Amniotic epithelial cell (primary cell): ENCODE data around the gene IRF2BPL.
A peak's percentile ranks its signal among the peaks of the same experiment; 100 is the strongest.

Experiments
- DNase-seq: peaks from one replicate; pipeline ENCODE4 v3.0.0-alpha.2; 2010; ENCODE audit warnings: low read depth

IRF2BPL gene

DNA sequence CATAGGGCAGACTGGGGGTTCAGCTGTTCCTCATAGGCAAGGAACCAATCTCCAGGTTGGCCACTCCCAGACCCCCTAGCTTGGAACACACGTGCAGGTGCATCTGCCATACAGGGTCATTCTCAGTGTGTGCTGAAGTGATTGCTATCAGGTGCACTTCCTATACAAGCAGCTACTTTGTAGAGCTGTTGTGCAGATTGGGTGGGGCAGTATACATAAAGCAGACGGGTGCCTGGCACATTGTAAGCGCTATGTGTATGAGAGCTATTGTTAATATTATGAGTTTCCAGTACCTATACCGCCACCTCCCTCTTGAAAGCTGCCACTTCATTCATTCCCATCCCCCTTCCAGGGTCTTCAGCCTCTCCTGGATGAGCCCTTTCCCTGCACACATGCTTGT lies 17.3 kb downstream of the IRF2BPL start:
- DNase-seq: no peak

GRCh38 chr14:77009014-77009413 lies 19.5 kb downstream of the IRF2BPL start:
- no peak for DNase-seq

DNA sequence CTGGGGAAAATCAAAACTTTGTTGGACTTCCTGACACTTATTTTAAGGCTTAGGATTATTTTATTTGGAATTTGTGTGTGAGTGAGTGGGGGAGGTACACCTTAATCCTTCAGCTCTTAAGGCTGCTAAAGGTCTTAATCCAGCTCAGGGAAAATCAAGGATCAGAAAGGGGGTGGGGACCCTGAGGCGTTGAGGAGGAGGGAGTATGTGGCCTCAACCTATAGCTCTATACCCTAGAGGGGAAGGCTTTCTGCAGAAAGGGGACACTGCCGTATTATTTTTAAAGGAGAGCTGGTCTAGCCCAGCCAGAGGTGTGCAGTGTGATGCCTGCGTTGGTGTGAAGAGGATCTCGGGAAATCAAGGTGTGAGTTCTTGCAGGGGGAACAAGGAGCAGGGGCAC lies 20.0 kb downstream of the IRF2BPL start:
- DNase-seq: no peak

- DNase-seq: no peak
Observed at GRCh38 chr14:77007975-77008421, 20.5 kb downstream of the IRF2BPL start.

DNA sequence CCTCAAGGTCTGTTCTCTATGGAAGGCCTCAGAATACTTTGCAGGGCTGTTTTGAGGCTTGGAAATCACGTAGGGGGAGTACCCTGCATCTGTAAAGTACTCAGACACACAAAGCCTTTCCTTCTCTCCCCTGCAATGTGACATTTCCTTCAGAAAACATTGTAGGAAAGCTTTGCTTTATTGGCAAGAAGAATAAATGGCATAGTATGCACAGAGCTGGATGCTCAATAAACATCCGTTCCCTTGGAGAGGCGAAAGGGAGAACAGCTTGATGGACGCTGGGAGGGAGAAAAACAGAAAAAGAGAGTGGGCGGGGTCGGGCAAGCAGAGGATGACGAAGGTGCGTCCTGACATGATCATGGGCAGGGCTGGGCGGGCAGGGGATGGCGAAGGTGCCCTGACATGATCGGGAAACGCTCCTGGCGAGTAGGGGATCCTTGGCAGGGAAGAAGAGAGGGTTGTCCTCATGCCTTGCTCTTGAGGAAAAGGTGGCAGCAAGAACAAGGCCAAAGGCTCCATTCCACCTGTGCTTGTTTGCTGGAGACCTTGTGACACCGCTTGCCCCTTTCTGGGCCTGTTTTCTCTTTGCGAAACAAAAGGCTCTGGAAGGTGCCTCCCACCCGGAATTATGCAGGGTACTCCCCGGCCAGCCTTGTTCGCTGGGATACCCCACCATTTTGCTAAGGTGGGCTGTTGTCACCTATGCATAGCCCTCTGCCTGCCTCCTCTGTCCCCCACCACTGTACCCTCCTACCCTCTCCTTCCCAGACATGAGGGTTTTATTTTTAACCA lies 21.1 kb downstream of the IRF2BPL start:
- no peak for DNase-seq

DNA sequence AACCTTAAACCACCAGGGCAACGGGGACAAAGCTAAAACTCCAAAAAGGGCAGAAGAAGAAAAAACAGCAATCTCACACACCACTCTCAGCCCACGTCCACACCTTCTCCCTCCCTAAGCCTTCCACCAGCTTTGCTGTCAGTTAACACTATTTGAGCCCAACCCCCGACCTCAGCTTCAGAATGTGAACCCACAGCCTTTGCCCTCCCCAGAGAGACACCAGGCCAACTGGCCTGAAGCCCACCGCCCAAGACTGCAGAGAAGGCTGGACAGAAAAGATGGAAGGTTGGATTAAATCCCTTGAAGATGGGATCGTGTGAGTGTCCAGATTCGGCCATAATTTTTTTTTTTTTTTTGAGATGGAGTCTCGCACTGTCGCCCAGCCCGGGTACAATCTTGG lies 22.4 kb downstream of the IRF2BPL start:
- DNase-seq: no peak

- no peak for DNase-seq
Observed at GRCh38 chr14:77005559-77005958, 22.9 kb downstream of the IRF2BPL start.

- DNase-seq: no peak
Observed at GRCh38 chr14:77004711-77005460, 23.6 kb downstream of the IRF2BPL start.

DNA sequence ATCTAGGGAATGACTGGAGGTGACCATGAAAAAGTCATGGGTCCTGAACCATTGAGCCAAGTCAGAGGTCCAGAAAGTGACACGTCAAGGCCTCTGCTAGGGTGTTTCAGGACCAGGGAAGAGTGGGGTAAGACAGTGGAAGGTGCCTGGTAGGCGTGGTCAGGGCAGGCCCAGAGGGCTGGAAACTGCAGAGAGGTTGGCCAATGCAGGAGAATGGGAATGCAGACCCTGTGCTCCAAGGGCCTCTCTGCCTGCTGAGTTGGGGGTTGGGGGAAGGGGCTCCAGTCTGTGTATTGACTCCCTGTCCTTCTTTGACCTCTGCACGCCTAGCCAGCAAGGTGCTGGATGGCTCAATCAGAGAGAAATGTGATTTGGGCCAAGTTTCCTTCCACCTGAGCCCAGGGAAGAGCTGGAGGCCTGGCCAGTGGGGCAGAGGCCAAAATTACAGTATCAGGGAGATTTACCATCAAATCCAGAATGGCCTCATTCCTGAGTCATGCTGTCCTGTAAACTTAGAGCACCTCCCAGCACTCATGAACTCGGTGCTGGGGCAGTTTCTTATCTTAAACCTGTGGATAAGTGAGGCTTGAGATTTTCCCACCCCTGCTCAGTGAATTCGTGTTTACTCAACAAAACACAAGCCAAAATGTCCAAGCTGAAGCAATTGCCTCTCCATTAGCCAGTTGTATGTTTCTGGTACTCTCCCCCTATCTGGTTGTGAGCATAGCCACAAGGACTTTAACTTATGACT lies 24.4 kb downstream of the IRF2BPL start:
- peak; percentile 93 for DNase-seq

- DNase-seq: no peak
Observed at GRCh38 chr14:77002889-77003288, 25.6 kb downstream of the IRF2BPL start.

DNA sequence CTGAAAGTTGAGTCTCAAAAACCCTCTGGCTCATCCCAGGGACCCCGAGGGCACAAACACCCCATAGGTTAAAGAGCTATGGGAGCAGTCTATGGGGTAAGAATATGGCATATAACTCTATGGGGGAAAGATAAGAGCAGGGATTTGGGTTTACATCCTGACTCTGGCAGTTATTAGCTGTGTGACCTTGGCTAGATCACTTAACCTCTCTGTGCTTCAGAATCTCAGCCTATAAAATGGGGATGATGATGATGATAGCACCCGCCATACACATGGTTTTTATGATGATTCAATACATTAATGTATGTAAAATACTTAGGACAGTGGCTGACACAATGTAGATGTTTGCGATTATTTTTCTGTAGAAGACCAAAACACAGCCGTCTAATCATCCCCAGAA lies 26.2 kb downstream of the IRF2BPL start:
- DNase-seq: no peak

GRCh38 chr14:77000340-77001270 lies 27.9 kb downstream of the IRF2BPL start:
- peak; percentile 58 for DNase-seq

DNA sequence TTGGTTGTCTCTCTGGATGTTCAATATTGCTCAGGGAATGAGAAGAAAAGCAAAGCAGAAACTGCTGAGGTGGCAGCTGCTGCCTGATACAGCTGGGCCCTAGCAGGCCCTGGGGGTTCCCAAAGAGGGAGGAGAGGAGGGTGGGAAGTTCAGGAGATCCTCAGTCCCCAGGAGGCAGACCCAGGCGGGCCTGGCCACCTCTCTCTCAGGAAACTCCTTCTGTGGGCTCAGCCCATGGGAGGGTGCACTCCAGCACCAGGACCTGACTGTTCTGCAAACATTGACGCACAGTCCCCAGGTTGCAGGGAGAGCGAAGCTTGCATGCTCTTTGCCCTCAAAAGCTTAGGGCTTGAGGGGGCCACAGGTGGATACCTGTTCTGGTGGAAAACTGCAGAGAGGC lies 29.6 kb downstream of the IRF2BPL start:
- DNase-seq: no peak

DNA sequence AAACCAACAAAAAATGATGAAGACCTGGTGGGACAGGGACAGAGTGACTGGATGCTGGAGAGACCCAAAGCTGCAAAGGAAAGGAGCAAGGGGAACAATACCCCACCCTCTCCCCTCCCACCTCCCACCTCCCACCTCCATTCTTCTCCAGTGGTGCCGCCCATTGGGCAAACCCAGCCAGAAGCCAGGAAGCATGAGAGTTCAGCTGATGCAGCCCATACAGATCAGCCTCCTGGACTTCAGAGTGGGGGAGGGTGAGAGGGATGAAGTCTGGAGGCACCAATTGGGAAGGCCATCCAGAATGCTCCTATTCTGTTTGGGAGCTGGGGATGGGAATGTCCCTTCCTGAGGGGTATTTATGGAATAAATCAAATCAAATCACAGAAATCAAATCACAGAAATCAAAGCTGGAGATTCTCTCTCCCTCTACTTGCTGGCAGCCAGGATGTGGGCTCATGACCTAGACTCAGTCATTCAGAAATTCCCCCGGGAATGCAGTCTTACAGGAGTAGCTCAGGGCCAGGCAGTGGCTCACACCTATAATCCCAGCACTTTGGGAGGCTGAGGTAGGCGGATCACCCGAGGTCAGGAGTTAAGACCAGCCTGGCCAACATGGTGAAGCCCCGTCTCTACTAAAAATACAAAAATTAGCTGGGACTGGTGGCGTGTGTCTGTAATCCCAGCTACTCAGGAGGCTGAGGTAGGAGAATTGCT lies 31.1 kb downstream of the IRF2BPL start:
- DNase-seq: peak; percentile 27

DNA sequence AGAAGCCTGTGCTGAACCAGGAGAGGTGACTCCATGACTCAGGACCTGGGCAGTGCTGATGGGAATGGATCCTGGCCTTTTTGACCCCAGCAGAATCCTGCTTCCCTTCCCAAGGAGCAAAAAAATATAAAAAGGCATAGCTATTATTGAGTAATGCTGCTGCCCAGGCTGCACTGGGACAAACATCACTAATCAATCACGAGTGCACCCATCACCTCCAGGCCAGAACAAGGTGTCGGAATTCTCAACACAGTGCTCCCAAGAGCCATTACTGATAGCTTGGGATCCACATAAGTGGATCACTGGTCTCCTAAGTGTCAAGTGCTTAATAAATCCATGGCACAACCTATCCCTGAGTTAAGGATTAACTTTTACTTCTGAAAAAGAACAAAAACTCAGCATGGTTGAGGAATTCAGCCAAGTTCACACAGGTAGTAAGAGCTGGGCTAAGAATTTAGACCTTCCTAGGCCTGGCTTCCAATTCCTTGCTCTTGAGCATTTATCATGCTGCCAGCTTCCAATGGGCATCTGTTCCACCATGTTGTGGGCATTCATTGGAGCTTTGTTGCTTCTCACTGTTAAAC lies 31.9 kb downstream of the IRF2BPL start:
- DNase-seq: no peak

DNA sequence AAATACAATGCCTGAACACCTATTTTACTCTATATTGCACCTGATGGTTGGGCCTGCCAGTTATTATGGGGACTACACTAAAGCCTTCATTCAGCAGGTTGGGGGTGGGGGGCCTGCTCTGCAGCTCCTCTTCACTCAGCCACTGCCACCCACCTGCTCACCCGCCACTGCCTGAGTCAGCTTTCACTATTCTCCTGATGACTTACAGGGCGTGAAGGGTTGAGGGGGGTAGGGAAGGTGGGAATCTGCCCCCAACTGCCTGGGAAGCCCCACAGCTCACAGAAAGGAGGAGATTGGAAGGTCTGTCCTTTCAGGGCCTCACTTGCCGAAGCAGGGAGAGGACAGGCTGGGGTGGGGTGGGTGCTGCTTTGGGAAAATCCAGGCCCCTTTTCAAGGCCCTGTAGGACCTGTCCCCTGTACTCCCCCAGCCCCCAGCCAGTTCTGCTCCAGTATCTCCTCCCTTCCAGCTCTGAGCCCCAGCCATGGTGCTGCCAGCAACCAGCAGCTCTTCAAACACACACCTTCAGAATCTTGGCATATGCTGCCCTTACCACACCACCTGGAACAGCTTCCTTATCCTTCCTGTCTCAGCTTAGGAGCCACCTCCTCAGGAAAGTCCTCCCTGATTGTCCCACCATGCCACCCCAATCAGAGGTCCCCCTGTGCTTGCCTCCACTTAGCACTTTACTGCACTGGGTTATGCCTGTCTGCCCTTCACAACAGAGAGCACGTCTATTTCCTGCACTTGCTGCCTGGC lies 33.1 kb downstream of the IRF2BPL start:
- DNase-seq: no peak

GRCh38 chr14:76993752-76994151 lies 34.8 kb downstream of the IRF2BPL start:
- no peak for DNase-seq

DNA sequence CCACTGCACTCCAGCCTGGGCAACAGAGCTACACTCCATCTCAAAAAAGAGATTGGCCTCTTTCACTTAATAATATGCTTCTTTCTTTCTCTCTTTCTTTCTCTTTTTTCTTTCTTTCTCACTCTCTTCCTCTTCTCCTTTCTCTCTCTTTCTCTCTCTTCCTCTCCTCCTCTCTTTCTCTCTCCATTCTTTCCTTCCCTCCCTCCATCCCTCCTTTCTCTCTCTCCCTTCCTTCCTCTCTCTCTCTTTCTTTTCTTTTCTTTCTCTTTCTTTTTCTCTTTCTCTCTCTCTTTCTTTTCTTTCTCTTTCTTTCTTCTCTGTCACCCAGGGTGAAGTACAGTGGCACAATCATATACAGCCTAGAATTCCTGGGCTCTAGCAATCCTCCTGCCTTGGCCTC lies 38.4 kb downstream of the IRF2BPL start:
- no peak for DNase-seq

DNA sequence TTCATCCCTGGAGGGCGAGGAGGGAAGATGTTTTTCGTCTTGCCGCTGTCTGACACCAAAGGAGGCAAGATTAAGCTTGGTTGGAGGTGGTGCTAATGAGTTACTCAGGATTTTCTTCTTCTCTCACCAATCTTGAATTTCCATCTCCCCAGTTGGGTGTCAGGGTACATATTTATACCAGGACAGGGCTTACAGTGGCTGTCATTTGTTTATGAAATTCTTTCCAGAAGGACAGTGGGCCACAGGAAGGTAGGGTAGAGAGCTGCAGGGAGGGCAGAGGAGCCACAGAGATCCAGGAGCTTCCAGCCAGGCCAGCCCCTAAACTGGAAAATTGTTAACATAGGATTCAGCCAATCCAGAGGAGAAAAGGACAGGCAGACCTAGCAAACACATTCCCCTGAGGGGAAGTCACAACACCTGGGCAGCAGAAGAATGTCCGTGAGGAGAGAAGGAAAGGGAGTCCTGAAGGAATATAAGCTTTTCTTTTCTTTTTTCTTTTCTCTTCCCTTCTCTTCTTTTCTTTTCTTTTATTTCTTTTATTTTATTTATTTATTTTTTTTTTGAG lies 40.5 kb downstream of the IRF2BPL start:
- no peak for DNase-seq

DNA sequence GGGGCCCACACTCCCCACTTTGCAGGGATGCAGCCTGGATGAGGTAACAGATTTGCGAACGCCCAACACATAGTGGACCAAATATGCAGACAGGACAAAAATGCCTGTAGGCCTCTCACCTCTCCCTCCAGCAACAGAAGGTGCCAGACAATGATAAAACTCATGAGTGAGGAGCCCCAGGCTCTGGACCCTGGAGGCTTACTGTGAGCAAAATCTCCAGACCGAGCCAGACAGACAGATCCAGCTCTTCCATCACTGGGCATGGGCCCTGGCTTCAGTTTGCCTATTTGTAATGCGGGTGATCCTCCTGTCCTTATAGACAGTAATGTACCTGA lies 42.3 kb downstream of the IRF2BPL start:
- peak; percentile 7 for DNase-seq
